T-cell (primary cell): Measurements from ENCODE around the gene SH3BP5L. TPM values are rescaled to one million over a fixed set of nuclear protein-coding genes. Genes with fewer than 3 reads are reported as not detected.

ENCODE experiments used
- ATAC-seq, 4 experiments: fragments of 200-7000 bp in 3 of 4; fragments of 150-1000 bp in 1 of 4; cut with Tn5 transposase; replicated peaks in 1 of 4; 1 replicate in 3 of 4; 2 replicates in 1 of 4; pipeline ENCODE4 v1.10.0; 2021; ENCODE audit warnings: moderate library complexity in 3 of 4, mild to moderate bottlenecking in 2 of 4, moderate number of reproducible peaks in 1 of 4
- CTCF ChIA-PET, 2 donors: fragments of 300-600 bp; sonication (Branson Sonifier 250); formaldehyde crosslinking; loops; one replicate each; lab custom pipeline; 2022; ENCODE audit warnings: antibody characterized with exemption in 2 of 2; lab: Charles Lee
- POLR2A ChIA-PET, 2 donors: fragments of 300-600 bp; sonication (Branson Sonifier 250); formaldehyde crosslinking; loops; one replicate each; lab custom pipeline; 2022; ENCODE audit warnings: antibody characterized with exemption in 2 of 2; lab: Charles Lee
- DNase-seq, 35 experiments: peaks; one replicate each; pipeline versions ENCODE4 v3.0.0 to v3.0.0-alpha.2; 2013 to 2023
- H3K27ac ChIP-seq: one replicate; pipeline ENCODE4 v1.5.1; 2013; ENCODE audit warnings: low read length
- H3K27me3 ChIP-seq, 2 experiments: replicated peaks in 1 of 2; 1 replicate in 1 of 2; 2 replicates in 1 of 2; pipeline versions ENCODE4 v1.6.1 to v1.7.0; 2013; ENCODE audit warnings: low read length in 1 of 2, mixed read lengths in 1 of 2; ENCODE audit not compliant: control insufficient read depth in 2 of 2, insufficient read depth in 2 of 2; ENCODE audit errors: extremely low read depth in 1 of 2
- H3K36me3 ChIP-seq, 2 donors: 1 replicate in 1 of 2; 2 replicates in 1 of 2; pipeline versions ENCODE4 v1.6.1 to v1.7.0; 2013; ENCODE audit warnings: low read length in 1 of 2; ENCODE audit not compliant: control insufficient read depth in 2 of 2, insufficient read depth in 1 of 2; ENCODE audit errors: extremely low read depth in 1 of 2
- H3K4me1 ChIP-seq, 2 experiments: 1 replicate in 1 of 2; 2 replicates in 1 of 2; pipeline versions ENCODE4 v1.6.1 to v1.7.0; 2013; ENCODE audit warnings: low read length in 2 of 2, mixed read lengths in 1 of 2; ENCODE audit not compliant: insufficient read depth in 2 of 2, control insufficient read depth in 1 of 2; ENCODE audit errors: extremely low read depth in 1 of 2
- H3K4me3 ChIP-seq, 2 donors: 1 replicate in 1 of 2; 2 replicates in 1 of 2; pipeline versions ENCODE4 v1.5.1 to v1.7.0; 2013; ENCODE audit warnings: mild to moderate bottlenecking in 2 of 2, low read length in 1 of 2, moderate library complexity in 1 of 2; ENCODE audit not compliant: control insufficient read depth in 1 of 2; ENCODE audit errors: extremely low read depth in 1 of 2
- H3K9me3 ChIP-seq: 2 replicates; pipeline ENCODE4 v1.7.0; 2013
- H3K27ac Mint-ChIP-seq, 2 donors: one replicate each; pipeline ENCODE4 v1.8.0; 2020 to 2021; ENCODE audit warnings: mild to moderate bottlenecking in 2 of 2, mixed read lengths in 2 of 2
- H3K27me3 Mint-ChIP-seq, 2 donors: one replicate each; pipeline ENCODE4 v1.8.0; 2021 to 2022; ENCODE audit warnings: mixed read lengths in 2 of 2
- H3K36me3 Mint-ChIP-seq: one replicate; pipeline ENCODE4 v1.8.0; 2021; ENCODE audit warnings: mixed read lengths
- H3K4me1 Mint-ChIP-seq, 3 donors: one replicate each; pipeline ENCODE4 v1.8.0; 2020 to 2022; ENCODE audit warnings: mixed read lengths in 3 of 3, mild to moderate bottlenecking in 1 of 3
- H3K4me3 Mint-ChIP-seq, 3 donors: one replicate each; pipeline ENCODE4 v1.8.0; 2020 to 2022; ENCODE audit warnings: mild to moderate bottlenecking in 3 of 3, mixed read lengths in 3 of 3, moderate library complexity in 3 of 3
- H3K9me3 Mint-ChIP-seq, 3 donors: one replicate each; pipeline ENCODE4 v1.8.0; 2020 to 2022; ENCODE audit warnings: mixed read lengths in 3 of 3
- WGBS: methylation state at CpG from one replicate; pipeline ENCODE4 v1.1.5; 2013; ENCODE audit warnings: missing lambda C conversion rate; ENCODE audit not compliant: insufficient coverage; 5-methylcytosine and 5-hydroxymethylcytosine counted together
- total RNA-seq, 35 experiments: library from RNA in 6 of 35; stranded (reverse) in 6 of 35; fragments of 120-200 nt in 1 of 35; gene quantifications; one replicate each; pipeline versions ENCODE4 v1.2.1 to v1.2.4 and lab custom pipeline; 2013 to 2026

Gene SH3BP5L
- total RNA-seq, 5 donors from 2014 or later (not counting 1 experiment from before 2014, with no cell fraction given), result 16.8 to 41.4 (median 36.3) TPM

DNA sequence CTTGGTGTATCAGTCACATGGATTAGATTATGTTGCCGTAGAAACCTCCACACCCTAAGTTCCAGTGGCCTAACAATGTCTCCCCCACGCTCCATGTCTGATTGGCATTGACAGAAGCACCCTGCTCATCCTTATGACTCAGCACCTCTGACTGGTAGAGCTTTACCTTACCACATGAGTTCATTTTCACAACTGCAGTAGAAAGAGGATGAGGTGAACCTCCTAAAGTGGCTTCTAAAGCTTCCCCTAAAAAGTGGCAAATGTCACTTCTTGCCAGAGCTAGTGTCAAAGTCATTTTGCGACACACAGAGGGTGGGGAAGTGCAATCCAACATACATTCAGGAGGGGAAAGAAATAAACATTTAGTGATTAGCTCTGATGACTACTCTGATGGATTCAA lies 39.6 kb downstream of the SH3BP5L start:
- DNase-seq, result no peak
- 44% methylated on average over 1 of the region's 3 CpGs for WGBS

DNA sequence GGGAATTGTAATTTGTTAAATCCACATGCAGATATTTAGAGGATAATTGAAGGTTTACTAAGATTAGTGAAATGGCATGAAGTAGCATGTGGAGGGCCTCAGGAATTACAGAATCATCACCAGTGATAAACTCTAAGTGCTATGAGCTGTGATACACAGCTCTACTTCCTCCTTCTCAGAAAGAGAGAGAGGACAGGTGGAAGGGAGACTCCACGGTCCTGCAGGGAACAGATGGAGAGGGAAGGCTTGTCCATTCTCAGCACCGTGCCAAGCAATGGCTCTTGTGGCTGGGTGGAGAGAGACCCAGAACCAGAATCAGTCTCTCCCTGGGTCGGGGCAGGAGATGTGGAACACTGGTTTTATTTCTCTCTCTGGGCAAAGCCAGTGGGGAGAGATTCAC lies 42.3 kb downstream of the SH3BP5L start:
- H3K4me1 Mint-ChIP-seq, result no peaks in the 10 kb centered on the region
- 61% methylated on average over 2 of the region's 3 CpGs for WGBS
- H3K27ac Mint-ChIP-seq, result no peak overlapping the region

More for the DNA sequence above, 39.6 kb downstream of the SH3BP5L start:
- no peak for ATAC-seq
- Histone ChIP-seq H3K36me3 (no peaks in the 10 kb centered on the region), H3K9me3 (no peaks in the 10 kb centered on the region), H3K27me3 (peaks cover 0 to 26% of the 10 kb centered on the region in 2 experiments), H3K27ac (no peak overlapping the region), H3K4me1 (no peaks in the 10 kb centered on the region), H3K4me3 (no peak overlapping the region)
- Mint-ChIP-seq H3K4me1 (no peaks in the 10 kb centered on the region), H3K27me3 (peaks cover 14 to 28% of the 10 kb centered on the region in 2 donors), H3K36me3 (no peaks in the 10 kb centered on the region), H3K27ac (no peak overlapping the region), H3K9me3 (peaks cover 0 to 6% (median 5%) of the 10 kb centered on the region in 3 donors), H3K4me3 (no peak overlapping the region)
- ChIA-PET POLR2A (no interaction called here), CTCF (no interaction called here)

GRCh38 chr1:248782416-248783141 lies 43.1 kb downstream of the SH3BP5L start:
- Histone ChIP-seq H3K36me3 (no peaks in the 10 kb centered on the region), H3K4me3 (no peak overlapping the region), H3K9me3 (no peaks in the 10 kb centered on the region), H3K27me3 (peaks cover 0 to 19% of the 10 kb centered on the region in 2 experiments), H3K27ac (no peak overlapping the region), H3K4me1 (no peaks in the 10 kb centered on the region)
- POLR2A ChIA-PET, result no interaction called here
- Mint-ChIP-seq H3K9me3 (peaks cover 3 to 9% (median 8%) of the 10 kb centered on the region in 3 donors), H3K4me1 (no peaks in the 10 kb centered on the region), H3K4me3 (no peak overlapping the region), H3K27me3 (peaks cover 14 to 25% of the 10 kb centered on the region in 2 donors), H3K27ac (no peak overlapping the region), H3K36me3 (no peaks in the 10 kb centered on the region)
- CTCF ChIA-PET, result no interaction called here
- WGBS, result 91% methylated on average over 10 of the region's 16 CpGs
- no peak for DNase-seq
- ATAC-seq, result no peak

More for the DNA sequence above, 42.3 kb downstream of the SH3BP5L start:
- Histone ChIP-seq H3K4me1 (no peaks in the 10 kb centered on the region), H3K27me3 (peaks cover 0 to 22% of the 10 kb centered on the region in 2 experiments), H3K9me3 (no peaks in the 10 kb centered on the region), H3K4me3 (no peak overlapping the region), H3K36me3 (no peaks in the 10 kb centered on the region), H3K27ac (no peak overlapping the region)
- H3K9me3 Mint-ChIP-seq, result peaks cover 0 to 9% (median 5%) of the 10 kb centered on the region in 3 donors
- CTCF ChIA-PET, result no interaction called here
- peaks cover 14 to 28% of the 10 kb centered on the region in 2 donors for H3K27me3 Mint-ChIP-seq
- no peaks in the 10 kb centered on the region for H3K36me3 Mint-ChIP-seq
- ATAC-seq, result no peak
- no peak overlapping the region for H3K4me3 Mint-ChIP-seq
- DNase-seq, result no peak
- POLR2A ChIA-PET, result no interaction called here

- ATAC-seq (no peak), DNase-seq (no peak)
- 89% methylated on average over 1 of the region's 2 CpGs for WGBS
- no peaks in the 10 kb centered on the region for H3K36me3 Mint-ChIP-seq
- Histone ChIP-seq H3K9me3 (no peaks in the 10 kb centered on the region), H3K27me3 (peaks cover 0 to 20% of the 10 kb centered on the region in 2 experiments), H3K36me3 (no peaks in the 10 kb centered on the region), H3K4me1 (no peaks in the 10 kb centered on the region), H3K4me3 (no peak overlapping the region), H3K27ac (no peak overlapping the region)
- POLR2A ChIA-PET, result interaction anchor here in 1 of 2 donors (0.6 kb wide), 1 partner anchor 883 kb away, joined by 3 read pairs; no protein-coding TSS in a partner anchor
- peaks cover 15 to 22% (median 15%) of the 10 kb centered on the region in 3 donors for H3K9me3 Mint-ChIP-seq
- no peak overlapping the region for H3K27ac Mint-ChIP-seq
- H3K27me3 Mint-ChIP-seq, result peaks cover 14 to 24% of the 10 kb centered on the region in 2 donors
- H3K4me1 Mint-ChIP-seq, result no peaks in the 10 kb centered on the region
- H3K4me3 Mint-ChIP-seq, result no peak overlapping the region
- CTCF ChIA-PET, result no interaction called here
Observed at GRCh38 chr1:248779350-248779749, 46.4 kb downstream of the SH3BP5L start.

DNA sequence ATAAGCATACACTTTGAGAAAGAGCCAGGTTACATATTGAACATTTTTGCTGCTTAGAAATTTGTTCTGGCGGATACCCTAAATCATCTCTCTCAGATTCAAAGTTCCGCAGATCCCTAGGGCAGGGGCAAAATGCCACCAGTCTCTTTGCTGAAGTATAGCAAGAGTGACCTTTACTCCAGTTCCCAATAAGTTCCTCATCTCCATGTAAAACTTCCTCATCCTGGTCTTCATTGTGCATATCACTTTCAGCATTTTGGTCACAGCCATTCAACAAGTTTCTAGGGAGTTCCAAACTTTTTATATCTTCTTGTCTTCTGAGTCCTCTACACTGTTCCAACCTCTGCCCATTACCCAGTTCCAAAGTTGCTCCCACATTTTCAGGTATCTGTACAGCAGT lies 46.8 kb downstream of the SH3BP5L start:
- no peaks in the 10 kb centered on the region for H3K36me3 ChIP-seq
- no peak overlapping the region for H3K27ac ChIP-seq
- H3K4me3 ChIP-seq, result no peak overlapping the region
- no peaks in the 10 kb centered on the region for H3K9me3 ChIP-seq
- ChIA-PET CTCF (no interaction called here), POLR2A (no interaction called here)
- Mint-ChIP-seq H3K4me3 (no peak overlapping the region), H3K36me3 (no peaks in the 10 kb centered on the region), H3K4me1 (no peaks in the 10 kb centered on the region), H3K9me3 (peaks cover 15 to 22% (median 15%) of the 10 kb centered on the region in 3 donors), H3K27me3 (peaks cover 14 to 20% of the 10 kb centered on the region in 2 donors), H3K27ac (no peak overlapping the region)
- ATAC-seq (no peak), DNase-seq (no peak)
- no peaks in the 10 kb centered on the region for H3K4me1 ChIP-seq
- 100% methylated on average over 2 of the region's 2 CpGs for WGBS
- peaks cover 0 to 17% of the 10 kb centered on the region in 2 experiments for H3K27me3 ChIP-seq

DNA sequence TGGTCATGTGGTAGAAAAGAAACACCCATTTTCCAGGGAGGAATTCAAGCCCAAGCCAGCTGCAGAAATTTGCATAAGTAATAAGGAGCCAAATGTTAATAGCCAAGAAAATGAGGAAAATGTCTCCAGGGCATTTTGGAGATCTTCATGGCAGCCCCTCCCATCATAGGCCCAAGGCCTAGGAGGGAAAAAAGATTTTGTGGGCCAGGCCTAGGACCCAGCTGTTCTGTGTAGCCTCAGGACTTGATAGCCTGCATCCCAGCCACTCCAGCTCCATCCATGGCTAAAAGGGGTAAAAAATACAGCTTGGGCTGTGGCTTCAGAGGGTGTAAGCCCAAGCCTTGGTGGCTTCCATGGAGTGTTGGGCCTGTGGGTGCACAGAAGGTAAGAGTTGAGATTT lies 48.7 kb downstream of the SH3BP5L start:
- Mint-ChIP-seq H3K27ac (no peak overlapping the region), H3K4me3 (no peak overlapping the region), H3K27me3 (peaks cover 6 to 8% of the 10 kb centered on the region in 2 donors), H3K4me1 (no peaks in the 10 kb centered on the region), H3K9me3 (peaks cover 15 to 22% (median 15%) of the 10 kb centered on the region in 3 donors), H3K36me3 (no peaks in the 10 kb centered on the region)
- no peak overlapping the region for H3K27ac ChIP-seq
- ChIA-PET CTCF (no interaction called here), POLR2A (no interaction called here)
- H3K27me3 ChIP-seq, result peaks cover 0 to 7% of the 10 kb centered on the region in 2 experiments
- ATAC-seq, result no peak
- H3K9me3 ChIP-seq, result no peaks in the 10 kb centered on the region
- H3K4me1 ChIP-seq, result no peaks in the 10 kb centered on the region
- no peaks in the 10 kb centered on the region for H3K36me3 ChIP-seq
- no peak overlapping the region for H3K4me3 ChIP-seq
- no peak for DNase-seq
